Cortex of kidney (tissue), 1 donor: ENCODE measurements around the gene DUOX1.
"Not testable (repeated sequence)": the region's sequence is repeated elsewhere in the genome, so short reads cannot be mapped to it uniquely, and the experiment has no call there.

ENCODE experiments used
- DNase-seq: peaks from one replicate; lab custom pipeline; 2025; lab: John Stamatoyannopoulos, UW

DUOX1 gene

GRCh38 chr15:45129651-45130129, at the start of gene DUOX1, which contains the start of gene DUOXA1:
TSS of gene DUOX1 (plus strand) at chr15:45129994. CDS start at chr15:45131967, 1,973 bp downstream.
TSS of gene DUOXA1 (minus strand) at chr15:45129879. CDS start at chr15:45123014, 6,865 bp downstream.
- DNase-seq: no peak

GRCh38 chr15:45080593-45080992, 49.2 kb upstream of the DUOX1 start:
- DNase-seq: not testable (repeated sequence)

GRCh38 chr15:45082412-45082811, 47.4 kb upstream of the DUOX1 start:
- not testable (repeated sequence) for DNase-seq

GRCh38 chr15:45083223-45083622, 46.6 kb upstream of the DUOX1 start:
- no peak for DNase-seq

- no peak for DNase-seq
Observed at GRCh38 chr15:45084163-45084562, 45.6 kb upstream of the DUOX1 start.

GRCh38 chr15:45087513-45087912, 42.3 kb upstream of the DUOX1 start:
- DNase-seq: no peak

GRCh38 chr15:45088801-45089711, 40.7 kb upstream of the DUOX1 start:
- DNase-seq: no peak

- DNase-seq: no peak
Observed at GRCh38 chr15:45089712-45090373, 40.0 kb upstream of the DUOX1 start.

- no peak for DNase-seq
Observed at GRCh38 chr15:45091161-45091560, 38.6 kb upstream of the DUOX1 start.

GRCh38 chr15:45091576-45091975, 38.2 kb upstream of the DUOX1 start:
- DNase-seq: no peak

- no peak for DNase-seq
Observed at GRCh38 chr15:45093013-45093412, 36.8 kb upstream of the DUOX1 start.

- DNase-seq: no peak
Observed at GRCh38 chr15:45093622-45094357, 36.0 kb upstream of the DUOX1 start.

GRCh38 chr15:45094358-45094730, 35.5 kb upstream of the DUOX1 start:
- DNase-seq: no peak

- DNase-seq: no peak
Observed at GRCh38 chr15:45095661-45096060, 34.1 kb upstream of the DUOX1 start.

GRCh38 chr15:45097466-45097865, 32.3 kb upstream of the DUOX1 start:
- DNase-seq: no peak

GRCh38 chr15:45099549-45100165, 30.1 kb upstream of the DUOX1 start:
- DNase-seq: no peak

- DNase-seq: no peak
Observed at GRCh38 chr15:45100884-45101625, 28.7 kb upstream of the DUOX1 start.

GRCh38 chr15:45101749-45102148, 28.0 kb upstream of the DUOX1 start:
- DNase-seq: no peak

- DNase-seq: no peak
Observed at GRCh38 chr15:45102226-45102625, 27.6 kb upstream of the DUOX1 start.

GRCh38 chr15:45104170-45104569, 25.6 kb upstream of the DUOX1 start:
- not testable (repeated sequence) for DNase-seq

- no peak for DNase-seq
Observed at GRCh38 chr15:45105586-45105985, 24.2 kb upstream of the DUOX1 start.
